GM03348 (cell line): ENCODE data around the gene PCNT.
"Not testable (repeated sequence)": the region's sequence is repeated elsewhere in the genome, so short reads cannot be mapped to it uniquely, and the experiment has no call there.

Experiments
- DNase-seq: peaks from one replicate; pipeline ENCODE4 v3.0.0; 2012; ENCODE audit warnings: low spot score

Gene PCNT

DNA sequence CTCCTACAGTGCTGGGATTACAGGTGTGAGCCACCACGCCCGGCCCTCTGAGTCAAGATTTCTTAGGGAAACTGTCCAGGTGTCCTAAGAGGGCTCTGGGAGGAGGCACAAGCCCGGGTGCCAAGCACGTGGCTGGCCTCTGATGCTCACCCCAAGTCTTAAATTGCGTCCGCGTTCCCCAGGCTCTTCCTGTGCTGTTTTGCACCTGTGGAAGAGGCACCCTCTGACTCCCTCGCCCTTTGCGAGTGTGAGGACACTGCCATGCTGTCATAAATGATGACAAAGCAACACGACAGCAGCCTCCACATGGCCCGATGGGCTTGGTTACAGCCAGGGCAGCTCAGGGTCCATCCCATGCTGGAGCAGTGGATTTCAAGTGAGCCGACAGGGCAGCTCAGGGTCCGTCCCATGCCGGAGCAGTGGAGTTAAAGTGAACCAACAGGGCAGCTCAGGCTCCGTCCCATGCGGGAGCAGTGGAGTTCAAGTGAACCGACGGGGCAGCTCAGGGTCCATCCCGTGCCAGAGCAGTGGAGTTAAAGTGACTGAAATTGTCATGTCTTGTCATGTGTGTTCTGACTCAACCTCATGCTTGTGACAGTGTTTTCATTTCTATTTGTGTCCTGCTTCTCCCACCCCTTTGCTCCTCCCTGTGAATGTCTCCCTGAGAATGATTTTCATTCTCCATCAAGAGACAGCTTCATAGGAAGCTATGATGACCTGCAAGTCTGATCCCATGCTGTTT is 33.9 kb downstream of the PCNT start:
- no peak for DNase-seq

DNA sequence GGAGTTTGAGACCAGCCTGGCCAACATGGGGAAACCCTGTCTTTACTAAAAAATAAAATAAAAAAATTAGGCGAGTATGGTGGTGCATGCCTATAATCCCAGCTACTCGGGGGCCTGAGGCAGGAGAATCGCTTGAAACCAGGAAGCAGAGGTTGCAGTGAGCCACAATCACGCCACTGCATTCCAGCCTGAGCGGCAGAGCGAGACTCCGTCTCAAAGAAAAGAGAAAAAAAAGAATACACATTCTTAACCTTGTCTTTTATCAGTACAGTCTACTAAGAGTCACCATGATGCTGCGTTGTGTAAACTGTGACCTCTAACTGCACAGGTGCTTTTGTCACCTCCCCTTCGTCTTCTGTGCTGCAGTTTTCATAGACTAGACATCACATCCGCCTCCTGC is 37.2 kb downstream of the PCNT start:
- no peak for DNase-seq

DNA sequence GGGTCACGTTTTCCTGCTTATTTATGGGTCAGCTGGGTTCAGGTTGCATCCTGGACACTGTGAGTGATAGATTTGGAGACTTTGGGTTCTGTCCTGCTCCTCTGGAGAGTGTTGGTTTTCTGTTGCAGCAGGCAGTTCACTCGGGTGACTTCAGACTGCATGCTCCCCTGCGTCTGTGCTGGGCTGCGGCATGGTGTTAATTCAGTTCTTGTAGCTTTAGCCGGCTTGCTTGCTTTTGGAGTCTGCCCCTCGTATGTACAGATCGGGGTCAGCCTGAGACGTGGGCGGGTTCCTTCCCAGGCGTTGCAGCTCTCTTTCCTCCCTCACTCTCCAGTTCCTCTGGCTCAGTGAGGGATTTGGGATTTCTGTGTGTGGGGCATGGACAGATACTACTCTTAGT is 38.0 kb downstream of the PCNT start:
- no peak for DNase-seq

DNA sequence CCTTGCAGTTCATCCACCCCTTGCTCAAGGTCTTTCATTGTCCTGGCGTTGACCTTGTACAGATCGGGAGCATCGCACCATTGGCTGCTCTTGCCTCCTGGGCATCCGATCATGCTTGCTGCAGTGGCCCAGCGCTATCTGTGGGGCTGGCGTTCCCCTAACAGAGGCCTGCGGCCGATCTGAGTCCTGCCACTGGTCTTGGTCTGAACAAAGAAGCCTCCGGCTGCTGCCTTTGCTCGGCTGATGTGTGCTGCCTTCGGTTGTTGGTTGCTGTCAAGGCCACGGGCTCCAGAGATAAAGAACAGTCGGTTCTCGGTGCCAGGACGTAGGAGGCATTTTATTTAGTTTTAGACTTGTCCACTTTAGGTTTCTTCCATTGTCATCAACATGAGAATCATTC is 39.0 kb downstream of the PCNT start:
- no peak for DNase-seq

DNA sequence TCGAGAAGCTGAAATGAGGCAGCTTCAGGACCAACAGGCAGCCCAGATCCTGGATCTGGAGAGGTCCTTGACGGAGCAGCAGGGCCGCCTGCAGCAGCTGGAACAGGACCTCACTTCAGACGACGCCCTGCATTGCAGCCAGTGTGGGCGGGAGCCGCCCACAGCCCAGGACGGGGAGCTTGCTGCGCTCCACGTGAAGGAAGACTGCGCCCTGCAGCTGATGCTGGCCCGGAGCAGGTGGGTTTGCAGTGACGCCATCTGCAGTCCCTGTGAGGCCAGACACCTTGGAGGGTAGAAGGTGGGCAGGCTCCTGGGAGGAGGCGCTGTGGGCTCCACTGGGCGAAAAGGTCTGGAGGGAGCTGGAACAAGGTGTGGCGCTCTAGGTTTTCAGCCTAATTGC is 39.7 kb downstream of the PCNT start:
- DNase-seq, result no peak

DNA sequence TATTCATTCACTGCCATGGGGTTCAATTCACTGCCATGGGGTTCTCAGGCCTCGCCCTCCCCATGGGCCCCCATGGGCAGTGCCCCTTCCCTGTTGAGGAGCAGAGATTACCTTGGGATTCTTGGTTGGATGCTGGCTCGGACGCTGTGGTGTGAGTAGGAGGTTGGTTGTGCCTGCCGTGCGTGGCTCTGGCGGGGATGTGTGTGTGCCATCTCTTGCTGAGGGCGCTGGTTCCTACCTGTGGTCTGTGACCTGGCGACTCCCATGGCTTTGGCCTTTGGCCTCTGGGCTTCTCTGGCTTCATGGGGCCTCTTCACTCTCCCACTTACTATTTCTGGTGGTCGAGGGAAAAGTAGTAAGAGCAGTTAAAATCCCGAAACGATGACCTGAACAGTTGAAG is 42.1 kb downstream of the PCNT start:
- no peak for DNase-seq

DNA sequence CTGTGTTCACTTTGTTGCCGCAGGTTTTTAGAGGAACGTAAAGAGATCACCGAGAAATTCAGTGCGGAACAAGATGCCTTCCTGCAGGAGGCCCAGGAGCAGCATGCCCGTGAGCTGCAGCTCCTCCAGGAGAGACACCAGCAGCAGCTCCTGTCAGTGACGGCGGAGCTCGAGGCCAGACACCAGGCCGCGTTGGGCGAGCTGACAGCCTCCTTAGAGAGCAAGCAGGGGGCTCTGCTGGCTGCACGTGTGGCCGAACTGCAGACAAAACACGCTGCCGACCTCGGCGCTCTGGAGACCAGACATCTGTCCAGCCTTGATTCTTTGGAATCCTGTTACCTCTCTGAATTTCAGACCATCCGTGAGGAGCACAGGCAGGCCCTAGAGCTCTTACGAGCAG is 42.6 kb downstream of the PCNT start:
- no peak for DNase-seq

DNA sequence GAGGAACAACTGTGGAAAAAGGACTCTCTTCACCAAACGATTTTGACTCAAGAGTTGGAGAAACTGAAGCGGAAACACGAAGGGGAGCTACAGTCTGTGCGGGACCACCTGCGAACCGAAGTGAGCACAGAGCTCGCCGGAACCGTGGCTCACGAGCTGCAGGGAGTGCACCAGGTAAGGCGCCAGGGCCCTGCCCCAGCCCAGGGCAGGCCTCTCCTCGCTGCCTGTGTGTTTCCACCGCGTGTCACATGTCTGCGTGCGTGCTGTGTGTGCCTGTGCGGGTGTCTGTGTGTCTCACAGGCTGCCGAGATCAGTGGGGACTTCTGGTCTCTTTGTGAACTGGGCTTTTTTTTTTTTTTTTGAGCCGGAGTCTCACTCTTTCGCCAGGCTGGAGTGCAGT is 43.0 kb downstream of the PCNT start:
- DNase-seq, result no peak

DNA sequence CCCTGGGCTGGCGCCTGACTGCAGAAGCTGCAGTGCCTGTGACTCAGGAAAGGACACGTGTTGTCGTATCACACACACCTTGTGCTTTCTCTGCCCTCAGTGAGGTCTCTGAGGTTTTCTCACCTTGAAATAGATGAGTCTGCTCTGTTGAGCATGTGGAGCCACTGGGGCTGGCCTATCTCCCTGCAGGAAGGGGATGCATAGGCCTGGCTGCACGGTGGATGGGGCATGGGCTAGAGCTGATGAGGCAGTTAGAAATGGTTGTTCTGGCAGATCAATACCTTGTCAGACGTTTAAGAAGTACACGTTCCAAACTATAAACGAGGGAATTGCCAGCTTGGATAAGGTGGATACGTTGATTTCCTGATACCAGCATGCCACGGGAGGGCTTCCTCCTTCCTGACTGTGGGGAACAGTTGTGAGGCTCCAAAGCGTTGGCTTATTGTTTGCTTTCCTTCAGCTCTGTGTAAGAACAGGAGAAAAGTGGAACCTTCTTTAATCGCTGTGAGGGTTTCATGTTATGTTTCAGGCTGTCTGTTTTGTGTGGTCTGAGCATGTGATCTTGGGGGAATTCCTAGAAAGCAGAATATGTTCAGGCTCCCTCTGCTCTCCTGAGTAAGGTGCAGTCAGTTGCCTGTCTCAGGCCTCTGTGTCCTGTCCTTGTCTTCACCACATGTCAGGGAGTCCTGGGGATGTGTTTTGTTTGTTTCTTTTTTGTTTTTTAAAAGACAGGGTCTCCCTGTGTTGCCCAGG is 44.8 kb downstream of the PCNT start:
- no peak for DNase-seq

DNA sequence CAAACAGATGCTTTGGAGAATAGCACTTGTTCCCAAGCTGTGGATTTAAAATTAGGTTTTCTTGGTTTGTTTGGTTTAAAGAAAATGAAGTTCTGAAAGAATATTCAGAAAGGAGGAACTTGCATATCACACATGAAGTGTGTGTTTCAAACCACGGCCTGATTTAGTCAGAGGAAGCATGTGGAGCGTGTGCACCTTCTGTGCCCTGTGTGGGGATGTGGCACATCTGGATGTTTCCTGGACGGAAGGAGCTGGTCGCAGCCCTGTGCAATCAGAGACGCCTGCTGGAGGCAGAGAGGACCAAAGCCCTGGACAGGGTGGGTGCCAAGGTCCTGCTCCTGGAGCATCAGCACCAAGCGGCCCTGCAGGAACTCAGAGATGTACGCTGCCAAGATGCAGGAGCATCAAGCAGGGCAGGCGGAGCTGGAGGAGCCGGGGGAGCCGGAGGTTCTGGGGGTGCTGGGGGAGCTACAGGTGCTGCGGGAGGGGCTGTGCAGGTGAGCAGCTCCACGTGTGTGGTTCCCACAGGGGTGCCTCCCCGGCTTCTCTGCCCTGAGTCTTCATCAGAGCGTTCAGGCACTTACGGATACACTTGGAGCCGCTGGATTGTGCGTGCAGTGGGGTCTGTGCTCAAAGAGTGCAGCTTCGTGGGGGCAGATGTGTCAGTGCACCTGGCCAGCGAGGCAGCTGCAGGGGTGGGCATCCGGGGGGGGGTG is 45.7 kb downstream of the PCNT start:
- DNase-seq, result no peak

DNA sequence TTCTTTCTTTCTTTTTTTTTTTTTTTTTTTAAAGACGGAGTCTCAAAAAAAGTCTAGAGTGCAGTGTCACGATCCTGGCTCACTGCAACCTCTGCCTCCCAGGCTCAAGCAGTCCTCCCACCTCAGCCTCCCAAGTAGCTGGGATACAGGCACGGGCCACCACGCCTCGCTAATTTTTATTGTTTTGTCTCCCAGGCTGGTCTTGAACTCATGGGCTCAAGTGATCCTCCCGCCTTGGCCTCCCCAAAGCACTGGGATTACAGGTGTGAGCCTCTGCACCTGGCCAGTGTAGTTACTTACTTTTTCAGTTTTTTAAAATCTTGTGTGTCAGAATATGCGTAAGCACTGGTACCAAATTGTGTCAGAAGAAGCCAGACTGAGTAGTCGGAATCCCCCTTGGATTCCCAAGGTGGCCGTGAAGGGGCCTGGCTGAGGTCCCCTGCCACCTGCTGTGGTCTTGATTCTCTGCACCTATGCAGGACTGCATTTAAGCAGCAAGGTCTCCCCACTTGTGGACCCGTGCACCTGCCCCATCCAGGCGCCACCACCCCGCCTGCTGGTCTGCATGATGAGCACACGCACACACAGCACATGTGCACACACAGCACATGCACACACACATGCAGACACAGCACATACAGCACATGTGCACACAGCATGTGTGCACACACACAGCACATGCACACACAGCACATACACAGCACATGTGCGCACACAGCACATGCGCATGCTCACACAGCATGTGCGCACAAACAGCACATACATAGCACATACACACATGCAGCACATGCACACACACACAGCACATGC is 47.5 kb downstream of the PCNT start:
- DNase-seq, result no peak

DNA sequence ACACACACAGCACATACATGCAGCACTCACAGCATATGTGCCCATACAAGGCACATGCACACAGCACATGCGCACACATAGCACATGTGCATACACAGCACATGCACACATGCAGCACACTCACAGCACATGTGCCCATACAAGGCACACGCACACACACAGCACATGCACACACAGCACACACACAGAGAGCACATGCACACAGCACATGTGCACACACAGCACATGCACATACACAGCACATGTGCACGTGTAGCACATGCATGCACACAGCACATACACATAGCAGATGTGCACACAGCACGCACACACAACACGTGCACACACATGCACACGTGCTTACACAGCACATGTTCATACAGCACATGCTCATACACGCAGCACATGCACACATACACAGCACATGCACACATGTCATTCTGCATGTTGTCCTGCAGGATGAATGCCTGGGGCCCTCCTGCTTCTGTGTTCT is 48.1 kb downstream of the PCNT start:
- DNase-seq, result no peak

DNA sequence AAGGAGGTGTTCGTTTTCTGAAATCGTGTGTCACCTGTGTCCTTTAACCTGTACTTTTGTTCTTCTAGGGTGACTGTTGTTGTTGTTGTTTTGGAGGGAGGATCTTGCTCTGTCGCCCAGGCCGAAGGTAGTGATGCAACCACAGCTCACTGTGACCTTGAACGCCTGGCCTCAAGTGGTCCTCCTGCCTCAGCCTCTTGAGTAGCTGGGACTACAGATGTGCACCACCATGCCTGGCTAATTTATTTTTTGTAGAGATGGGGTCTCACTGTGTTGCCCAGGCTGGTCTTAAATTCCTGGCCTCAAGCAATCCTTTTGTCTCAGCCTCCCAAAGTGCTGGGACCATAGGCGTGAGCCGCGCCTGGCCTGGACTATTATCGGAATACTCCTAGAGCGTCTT is 49.0 kb downstream of the PCNT start:
- not testable (repeated sequence) for DNase-seq

DNA sequence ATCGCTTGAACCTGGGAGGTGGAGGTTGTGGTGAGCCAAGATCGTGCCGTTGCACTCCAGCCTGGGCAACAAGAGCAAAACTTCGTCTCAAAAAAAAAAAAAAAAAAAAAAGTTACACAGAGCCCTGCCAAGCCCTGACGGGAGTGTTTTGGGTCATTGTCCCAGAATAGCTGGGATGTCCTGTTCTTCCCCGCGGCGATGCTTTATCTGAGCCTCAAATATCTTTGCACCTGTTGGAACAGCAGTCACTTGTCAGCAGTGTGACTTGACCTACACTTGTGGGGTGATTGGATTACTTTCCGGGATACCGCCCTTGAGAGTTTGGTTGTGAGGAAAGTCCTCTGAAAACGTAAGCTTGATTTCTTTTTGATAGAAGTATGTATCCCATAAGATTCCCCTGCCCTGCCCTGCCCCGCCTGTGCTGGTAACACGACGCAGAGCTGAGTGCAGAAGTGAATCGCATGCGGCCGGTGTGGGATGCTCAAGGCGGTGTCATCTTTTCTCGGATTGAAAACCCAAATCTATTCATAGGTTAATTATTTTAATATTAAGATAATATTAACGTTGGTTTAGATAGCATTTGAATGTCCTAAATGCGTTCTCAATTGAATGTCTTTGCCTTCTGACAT is 50.9 kb downstream of the PCNT start:
- no peak for DNase-seq

DNA sequence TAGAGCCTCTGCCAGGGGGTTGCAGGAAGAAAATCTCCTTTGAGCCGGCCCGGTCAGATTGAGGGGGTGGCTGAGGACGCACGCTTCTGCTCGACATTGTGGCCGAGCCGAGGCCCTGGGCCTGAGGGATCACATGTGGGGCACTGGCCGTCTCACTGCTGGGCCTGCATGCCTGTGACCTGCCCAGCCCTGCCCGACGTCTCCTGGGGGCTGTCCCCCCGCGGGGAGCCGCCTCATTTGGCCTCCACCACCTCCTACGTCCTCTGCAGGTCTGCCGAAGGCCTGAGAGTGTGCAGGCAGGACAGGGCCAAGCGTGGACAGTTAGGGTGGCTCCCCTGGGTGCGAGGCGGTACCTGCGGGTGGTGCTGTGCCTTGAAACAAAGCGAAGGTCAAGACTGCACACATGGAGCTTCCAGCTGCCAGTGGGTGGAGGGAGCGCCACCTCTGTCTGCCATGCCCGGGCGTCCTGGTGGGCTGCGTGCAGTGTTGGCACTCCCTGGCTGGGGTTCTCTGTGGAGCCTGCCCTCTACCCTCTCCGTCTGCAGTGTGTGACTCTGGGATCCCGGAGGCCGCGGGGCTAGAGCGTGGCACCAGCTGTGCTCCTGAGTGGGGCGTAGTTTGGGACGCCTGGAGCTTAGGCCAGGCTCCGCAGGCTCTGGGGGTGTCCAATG is 51.7 kb downstream of the PCNT start:
- DNase-seq, result no peak

DNA sequence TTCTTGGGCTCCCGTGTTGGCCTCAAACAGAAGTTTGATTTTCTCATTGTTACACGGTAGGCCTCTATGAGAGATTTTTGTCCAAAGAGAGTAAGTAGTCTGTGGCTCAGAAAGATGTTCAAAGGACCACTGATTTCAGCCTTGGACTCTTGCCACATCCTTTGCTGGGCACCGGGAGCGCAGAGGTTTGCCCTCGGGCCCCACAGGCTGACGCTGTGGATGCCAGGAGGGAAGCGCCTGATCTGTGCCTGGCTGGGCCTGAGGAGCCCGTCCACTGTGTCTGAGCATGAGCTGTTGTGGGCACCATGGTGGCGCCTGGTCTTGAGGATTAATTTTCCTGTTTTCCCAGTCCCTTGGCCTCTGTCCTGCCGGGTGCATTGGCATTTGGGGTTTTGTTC is 52.3 kb downstream of the PCNT start:
- DNase-seq, result no peak

DNA sequence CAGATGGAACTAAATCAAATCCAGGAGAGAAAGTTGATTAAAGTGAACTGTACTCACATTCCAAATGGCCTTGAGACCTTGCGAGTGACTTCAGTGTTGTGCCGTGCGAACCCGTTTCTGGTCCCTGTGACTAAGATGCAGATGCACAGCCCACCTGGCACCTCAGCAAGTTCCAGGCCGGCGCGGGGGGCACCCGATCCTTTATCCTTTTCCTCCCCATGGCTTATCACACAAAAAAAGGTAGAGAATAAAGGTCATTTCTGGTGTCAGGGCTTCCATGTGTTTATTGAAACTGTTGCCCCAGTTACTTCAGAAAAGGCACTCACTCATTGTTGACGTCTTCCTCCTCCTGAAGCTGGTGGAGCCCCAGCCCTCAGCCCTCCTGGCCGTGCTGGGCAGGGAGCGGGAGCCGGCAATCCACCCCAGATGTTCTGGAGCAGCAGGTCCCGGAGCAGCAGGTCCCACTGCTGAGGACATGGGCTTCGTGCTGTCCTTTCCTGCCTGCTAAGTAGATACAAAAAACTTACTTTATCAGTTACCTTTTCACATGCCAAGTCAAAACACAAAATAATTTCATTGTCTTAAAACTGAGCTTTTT is 53.0 kb downstream of the PCNT start:
- DNase-seq, result no peak

DNA sequence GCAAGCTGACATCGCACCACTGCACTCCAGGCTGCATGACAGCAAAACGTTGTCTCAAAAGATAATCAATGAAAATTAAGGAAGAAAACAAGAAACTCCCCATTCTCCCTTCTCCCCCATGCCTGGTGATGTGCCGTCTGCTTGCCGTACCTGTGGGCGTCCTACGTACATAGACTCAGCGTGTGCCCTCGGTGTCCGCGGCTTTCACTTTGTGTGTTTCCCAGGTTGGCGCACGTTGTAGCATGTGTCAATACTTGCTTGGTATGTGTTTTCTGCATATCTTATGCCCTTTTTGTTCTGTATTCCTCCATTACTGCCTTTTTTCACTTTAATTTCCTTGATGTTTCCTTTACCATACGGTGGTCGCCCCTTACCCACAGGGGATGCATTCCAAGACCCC is 53.8 kb downstream of the PCNT start:
- DNase-seq, result no peak

DNA sequence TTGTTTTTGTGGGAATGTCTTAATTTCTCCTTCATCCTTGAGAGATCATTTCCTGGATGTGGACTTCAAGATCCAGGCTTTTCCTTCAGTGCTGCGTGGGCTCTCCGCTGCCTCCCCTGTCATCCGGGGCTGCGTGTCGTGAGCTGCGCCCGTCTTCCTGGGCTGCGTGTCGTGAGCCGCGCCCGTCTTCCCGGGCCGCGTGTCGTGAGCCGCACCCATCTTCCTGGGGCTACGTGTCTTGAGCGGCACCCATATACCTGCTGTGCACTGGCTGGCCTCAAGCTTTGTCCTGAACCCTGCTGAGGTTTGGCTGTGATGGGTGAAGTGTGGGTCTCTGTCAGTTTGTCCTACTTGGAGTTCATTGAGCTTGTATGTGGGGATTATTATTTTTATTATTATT is 55.1 kb downstream of the PCNT start:
- DNase-seq, result no peak

DNA sequence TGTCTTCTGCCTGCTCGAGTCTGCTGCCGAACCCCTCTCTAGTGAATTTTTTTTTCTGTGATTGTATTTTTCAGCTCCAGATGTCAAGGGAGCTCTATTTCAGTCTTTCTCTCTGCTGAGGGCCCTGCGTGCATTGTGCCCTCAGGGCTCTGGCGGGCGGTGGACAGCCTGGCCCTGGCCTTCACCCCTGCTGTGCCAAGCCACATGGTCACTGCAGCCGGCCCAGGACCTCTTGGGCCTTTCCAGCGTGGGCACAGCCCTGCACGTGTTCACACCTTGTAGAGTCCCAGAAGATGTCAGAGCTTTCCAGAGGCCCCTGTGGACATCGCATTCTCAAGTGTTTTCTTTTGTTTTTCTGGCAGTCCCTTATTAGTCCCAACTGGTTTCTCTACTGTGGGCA is 55.7 kb downstream of the PCNT start:
- DNase-seq, result no peak

DNA sequence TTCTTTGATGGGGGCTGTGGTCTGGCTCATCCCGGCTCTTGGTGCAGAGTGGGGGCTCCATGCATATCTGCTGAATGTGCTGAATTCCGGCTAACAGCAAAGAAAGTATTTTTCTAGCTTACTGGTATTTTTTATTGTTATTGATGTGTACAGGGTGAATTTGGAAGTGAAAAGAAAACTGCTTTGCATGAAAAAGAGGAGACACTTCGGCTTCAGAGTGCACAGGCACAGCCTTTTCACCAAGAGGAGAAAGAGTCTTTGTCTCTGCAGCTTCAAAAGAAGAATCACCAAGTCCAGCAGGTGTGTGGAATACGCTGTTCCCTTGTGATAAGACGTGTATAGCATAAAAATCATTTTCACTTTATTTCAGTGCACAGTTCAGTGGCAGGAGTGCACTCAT is 57.6 kb downstream of the PCNT start:
- no peak for DNase-seq
